Osteoblast (primary cell): ENCODE data around the gene B2M. TPM values are rescaled to one million over a fixed set of nuclear protein-coding genes. Genes with fewer than 3 reads are reported as not detected.

Source experiments
- DNase-seq: peaks from one replicate; pipeline ENCODE4 v3.0.0; 2011; ENCODE audit warnings: low spot score, mixed read lengths; ENCODE audit not compliant: insufficient read length; ENCODE audit errors: missing footprints
- H2AFZ ChIP-seq: 2 replicates; pipeline ENCODE4 v1.6.0; 2011; ENCODE audit warnings: mild to moderate bottlenecking, low read length
- H3K27ac ChIP-seq: 2 replicates; pipeline ENCODE4 v1.5.1; 2011; ENCODE audit warnings: mild to moderate bottlenecking, low read depth, low read length, moderate library complexity
- H3K27me3 ChIP-seq: 2 replicates; pipeline ENCODE4 v1.6.0; 2012; ENCODE audit warnings: mild to moderate bottlenecking, control low read depth, inconsistent platforms, low read length, moderate library complexity; ENCODE audit not compliant: insufficient read depth
- H3K36me3 ChIP-seq: 2 replicates; pipeline ENCODE4 v1.5.1; 2011; ENCODE audit warnings: mild to moderate bottlenecking, low read length, control low read depth, moderate library complexity; ENCODE audit not compliant: insufficient read depth
- H3K4me1 ChIP-seq: 2 replicates; pipeline ENCODE4 v1.5.1; 2011; ENCODE audit warnings: mild to moderate bottlenecking, low read length, control low read depth, moderate library complexity; ENCODE audit not compliant: insufficient read depth
- H3K4me2 ChIP-seq: 2 replicates; pipeline ENCODE4 v1.6.0; 2011; ENCODE audit warnings: mild to moderate bottlenecking, low read length; ENCODE audit not compliant: insufficient read depth
- H3K4me3 ChIP-seq: fragments of 200-600 bp; sonication (generic); 3 replicates; pipeline ENCODE4 v1.5.1; 2012; ENCODE audit warnings: mild to moderate bottlenecking, low read length, inconsistent platforms; ENCODE audit not compliant: insufficient read depth
- H3K79me2 ChIP-seq: 2 replicates; pipeline ENCODE4 v1.6.0; 2012; ENCODE audit warnings: mild to moderate bottlenecking, low read length, control low read depth, inconsistent platforms; ENCODE audit not compliant: insufficient read depth
- H3K9me3 ChIP-seq: 2 replicates; pipeline ENCODE4 v1.5.1; 2011; ENCODE audit warnings: low read depth, low read length, control low read depth
- H4K20me1 ChIP-seq: 2 replicates; pipeline ENCODE4 v1.6.0; 2012; ENCODE audit warnings: mild to moderate bottlenecking, low read length, control low read depth; ENCODE audit not compliant: insufficient read depth
- CTCF ChIP-seq: IDR thresholded peaks from 2 replicates; pipeline ENCODE4 v1.5.1; 2011; ENCODE audit warnings: mild to moderate bottlenecking, low read depth, low read length, moderate library complexity; ENCODE audit errors: extremely low read depth
- total RNA-seq: library from RNA; depleted of rRNA; stranded (reverse); fragments of >200 nt; gene quantifications from 2 replicates; pipeline ENCODE4 v1.2.3, GENCODE V29; 2012

Gene B2M
- total RNA-seq, 1 donor = 4,170 TPM

GRCh38 chr15:44663410-44664308, 47.7 kb upstream of the B2M start, which contains the start of gene SPG11:
Gene SPG11, minus strand, starts transcription at chr15:44663662. Its CDS starts 15 bp downstream, at chr15:44663647.
- peak; percentile 95 for DNase-seq
- peaks cover 32% of the 10 kb centered on the region for H3K79me2 ChIP-seq
- no peaks in the 10 kb centered on the region for H3K27me3 ChIP-seq
- peak within 1 kb of the TSS; percentile 83 for H3K27ac ChIP-seq
- no peaks in the 10 kb centered on the region for H3K9me3 ChIP-seq
- H3K4me1 ChIP-seq = peaks cover 16% of the 10 kb centered on the region
- H2AFZ ChIP-seq = peak within 1 kb of the TSS; percentile 98
- peak; percentile 90 for TF ChIP-seq CTCF
- H3K36me3 ChIP-seq = peaks cover 10% of the 10 kb centered on the region
- no peaks in the 10 kb centered on the region for H4K20me1 ChIP-seq
- peak within 1 kb of the TSS; percentile 99 for H3K4me2 ChIP-seq
- peak within 1 kb of the TSS; percentile 96 for H3K4me3 ChIP-seq

GRCh38 chr15:44666210-44667038, 44.9 kb upstream of the B2M start:
- Histone ChIP-seq H3K36me3 (no peaks in the 10 kb centered on the region), H2AFZ (no peak overlapping the region), H3K9me3 (no peaks in the 10 kb centered on the region), H3K79me2 (peaks cover 23% of the 10 kb centered on the region), H3K4me3 (no peak overlapping the region), H3K4me2 (peak overlapping the region; percentile 31), H3K27ac (no peak overlapping the region), H3K27me3 (no peaks in the 10 kb centered on the region), H3K4me1 (peaks cover 16% of the 10 kb centered on the region), H4K20me1 (no peaks in the 10 kb centered on the region)
- TF ChIP-seq CTCF = no peak
- no peak for DNase-seq

- TF ChIP-seq CTCF = no peak
- DNase-seq = no peak
- no peak overlapping the region for H2AFZ ChIP-seq
Measured at GRCh38 chr15:44667039-44667360, 44.3 kb upstream of the B2M start.

GRCh38 chr15:44668921-44669320, 42.4 kb upstream of the B2M start:
- no peak overlapping the region for H3K4me3 ChIP-seq
- no peaks in the 10 kb centered on the region for H4K20me1 ChIP-seq
- no peaks in the 10 kb centered on the region for H3K36me3 ChIP-seq
- H3K4me1 ChIP-seq = peaks cover 2% of the 10 kb centered on the region
- H3K27ac ChIP-seq = no peak overlapping the region
- H3K4me2 ChIP-seq = no peak overlapping the region
- no peak for TF ChIP-seq CTCF
- DNase-seq = no peak
- no peaks in the 10 kb centered on the region for H3K9me3 ChIP-seq
- peaks cover 9% of the 10 kb centered on the region for H3K27me3 ChIP-seq
- H2AFZ ChIP-seq = no peak overlapping the region
- H3K79me2 ChIP-seq = peaks cover under 1% of the 10 kb centered on the region

More at GRCh38 chr15:44667039-44667360, 44.3 kb upstream of the B2M start:
- Histone ChIP-seq H3K27me3 (peaks cover 4% of the 10 kb centered on the region), H3K36me3 (no peaks in the 10 kb centered on the region), H3K9me3 (no peaks in the 10 kb centered on the region), H4K20me1 (no peaks in the 10 kb centered on the region), H3K4me3 (no peak overlapping the region), H3K4me1 (peaks cover 12% of the 10 kb centered on the region), H3K27ac (no peak overlapping the region), H3K4me2 (peak overlapping the region; percentile 31), H3K79me2 (peaks cover 18% of the 10 kb centered on the region)
